ENCODE measurements around the gene RAPGEFL1. TPM values are rescaled to one million over a fixed set of nuclear protein-coding genes. Genes with fewer than 3 reads are reported as not detected.
A peak's percentile ranks its signal among the peaks of the same experiment; 100 is the strongest.

Gene RAPGEFL1
- total RNA-seq = 10 to 100 TPM; 14.2 to 25.1 TPM

DNA sequence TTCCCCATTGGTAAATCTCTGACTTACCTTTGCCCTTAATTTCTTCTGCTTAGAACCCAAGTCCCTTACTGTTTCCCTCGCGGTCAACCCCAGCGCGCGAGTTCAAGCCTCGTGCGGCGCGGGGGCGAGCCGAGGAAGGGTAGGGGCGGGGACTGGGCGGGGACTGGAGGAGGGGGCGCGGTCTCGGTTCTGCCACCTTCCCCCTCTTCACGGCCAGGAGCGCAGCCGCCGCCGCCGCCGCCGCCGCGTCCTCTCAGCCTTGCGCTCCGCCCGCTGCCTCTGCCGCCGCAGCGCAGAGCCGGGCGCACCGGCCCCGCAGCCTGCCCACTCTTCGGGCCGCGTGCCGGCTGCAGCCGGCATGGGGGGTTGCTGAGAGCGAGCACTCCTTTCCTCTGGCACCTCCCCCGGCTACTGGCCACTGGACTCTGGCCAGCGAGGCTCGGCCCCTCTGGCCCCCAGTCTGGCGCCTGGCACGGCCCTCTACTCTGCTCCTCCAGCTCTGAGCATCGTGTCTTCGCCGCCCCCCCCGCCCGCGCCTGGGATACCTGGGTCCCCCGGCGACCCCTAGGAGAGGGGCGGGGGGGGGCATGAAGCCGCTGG is at the start of gene RAPGEFL1:
Gene RAPGEFL1, plus strand, starts transcription at position 196 of the 600 bp plus-strand sequence. Its CDS starts 392 bp downstream, at position 588.
- WGBS = 1% methylated on average over 54 of the region's 57 CpGs
- H3K4me3 ChIP-seq = peak within 1 kb of the TSS; percentile 45 to 50
- intact Hi-C loops (cut with DNase I) = loop anchor here (5.0 kb wide), 1 partner anchor 150 kb away; no protein-coding TSS in a partner anchor
- no peaks in the 10 kb centered on the region for H3K27me3 ChIP-seq (replicated peaks; ENCODE audit: insufficient read depth)
- H3K4me1 ChIP-seq (replicated peaks) = peaks cover 7% of the 10 kb centered on the region
- H3K27ac ChIP-seq = peak within 1 kb of the TSS; percentile 66 to 67
- TF ChIP-seq, protein P1, sequence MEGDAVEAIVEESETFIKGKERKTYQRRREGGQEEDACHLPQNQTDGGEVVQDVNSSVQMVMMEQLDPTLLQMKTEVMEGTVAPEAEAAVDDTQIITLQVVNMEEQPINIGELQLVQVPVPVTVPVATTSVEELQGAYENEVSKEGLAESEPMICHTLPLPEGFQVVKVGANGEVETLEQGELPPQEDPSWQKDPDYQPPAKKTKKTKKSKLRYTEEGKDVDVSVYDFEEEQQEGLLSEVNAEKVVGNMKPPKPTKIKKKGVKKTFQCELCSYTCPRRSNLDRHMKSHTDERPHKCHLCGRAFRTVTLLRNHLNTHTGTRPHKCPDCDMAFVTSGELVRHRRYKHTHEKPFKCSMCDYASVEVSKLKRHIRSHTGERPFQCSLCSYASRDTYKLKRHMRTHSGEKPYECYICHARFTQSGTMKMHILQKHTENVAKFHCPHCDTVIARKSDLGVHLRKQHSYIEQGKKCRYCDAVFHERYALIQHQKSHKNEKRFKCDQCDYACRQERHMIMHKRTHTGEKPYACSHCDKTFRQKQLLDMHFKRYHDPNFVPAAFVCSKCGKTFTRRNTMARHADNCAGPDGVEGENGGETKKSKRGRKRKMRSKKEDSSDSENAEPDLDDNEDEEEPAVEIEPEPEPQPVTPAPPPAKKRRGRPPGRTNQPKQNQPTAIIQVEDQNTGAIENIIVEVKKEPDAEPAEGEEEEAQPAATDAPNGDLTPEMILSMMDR (IDR thresholded peaks at IDR 0.05) = no peak
- peak; percentile 86 for TF ChIP-seq POLR2A (IDR thresholded peaks at IDR 0.05)
- TF ChIP-seq POLR2AphosphoS5 (IDR thresholded peaks at IDR 0.05) = no peak
- DNase-seq (ENCODE audit: low spot score) = peak; percentile 77
- H3K36me3 ChIP-seq = no peaks in the 10 kb centered on the region
- H3K9me3 ChIP-seq = no peaks in the 10 kb centered on the region

DNA sequence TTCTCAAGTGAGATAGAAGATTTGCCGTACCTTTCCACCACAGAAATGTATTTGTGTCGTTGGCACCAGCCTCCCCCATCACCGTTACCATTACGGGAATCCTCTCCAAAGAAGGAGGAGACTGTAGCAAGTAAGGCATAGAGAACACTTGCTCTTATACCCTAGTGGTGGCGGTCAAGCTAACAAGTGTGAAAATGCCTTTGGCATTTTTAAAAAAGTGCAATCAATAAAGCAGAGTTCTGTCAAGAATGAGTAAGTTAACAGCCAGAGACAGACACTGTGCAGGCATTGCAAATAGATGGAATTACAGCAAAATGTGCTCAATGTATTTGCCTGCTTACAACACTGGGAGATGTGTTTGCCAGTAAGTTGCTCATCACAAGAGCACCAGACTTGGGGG is 47.8 kb upstream of the RAPGEFL1 start:
- H3K36me3 ChIP-seq = peaks cover 12 to 13% of the 10 kb centered on the region in 2 donors
- intact Hi-C loops (cut with DNase I) = no loop called here
- WGBS = 72% methylated on average over 5 of the region's 5 CpGs

DNA sequence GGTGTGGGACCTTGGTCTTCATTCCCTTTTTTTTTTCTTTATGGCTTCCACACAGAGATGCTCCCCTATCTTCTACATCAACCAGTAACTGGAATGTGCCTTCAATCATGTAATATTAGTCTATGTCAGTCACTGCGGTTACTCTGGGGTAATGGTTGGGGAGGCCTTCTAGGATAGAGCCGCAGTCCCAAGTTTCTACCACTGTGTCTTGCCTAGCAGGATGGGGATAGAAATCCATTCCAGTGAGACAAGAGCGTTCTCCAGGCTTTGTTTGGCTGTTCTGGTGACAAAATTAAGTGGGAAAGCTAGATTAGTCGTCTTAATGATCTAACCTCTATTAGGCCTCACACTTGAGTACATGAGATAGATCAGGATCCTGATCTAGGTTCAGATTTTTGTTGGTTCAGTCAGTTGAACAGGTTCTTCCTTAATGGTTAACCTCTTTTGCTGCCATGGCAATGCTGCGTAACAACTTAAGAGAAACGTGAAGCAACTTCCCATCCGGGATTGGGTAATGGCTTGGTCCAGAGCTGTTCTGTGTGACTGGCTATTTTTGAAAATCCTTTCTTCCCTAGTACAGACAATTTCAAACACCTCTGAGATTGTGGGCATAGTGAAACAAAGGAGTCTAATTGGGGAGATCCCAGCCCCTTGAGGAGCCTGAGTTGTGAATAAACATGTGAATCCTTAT is 46.8 kb upstream of the RAPGEFL1 start:
- no peaks in the 10 kb centered on the region for H3K9me3 ChIP-seq
- peaks cover 12 to 15% of the 10 kb centered on the region in 2 donors for H3K36me3 ChIP-seq
- intact Hi-C loops (cut with DNase I) = no loop called here
- no peaks in the 10 kb centered on the region for H3K4me1 ChIP-seq (replicated peaks)
- H3K27me3 ChIP-seq (replicated peaks; ENCODE audit: insufficient read depth) = no peaks in the 10 kb centered on the region
- H3K4me3 ChIP-seq = no peak overlapping the region
- DNase-seq (ENCODE audit: low spot score) = no peak
- peak overlapping the region in 1 of 2 donors; percentile 35 for H3K27ac ChIP-seq
- 78% methylated on average over 7 of the region's 7 CpGs for WGBS
- TF ChIP-seq POLR2A (IDR thresholded peaks at IDR 0.05) = no peak

More for the DNA sequence above, 47.8 kb upstream of the RAPGEFL1 start:
- Histone ChIP-seq H3K4me1 (replicated peaks) (no peaks in the 10 kb centered on the region), H3K9me3 (no peaks in the 10 kb centered on the region), H3K4me3 (no peak overlapping the region), H3K27me3 (replicated peaks; ENCODE audit: insufficient read depth) (no peaks in the 10 kb centered on the region), H3K27ac (no peak overlapping the region)
- TF ChIP-seq, protein P1 (IDR thresholded peaks at IDR 0.05) = no peak
- no peak for TF ChIP-seq POLR2AphosphoS5 (IDR thresholded peaks at IDR 0.05)
- no peak for TF ChIP-seq POLR2A (IDR thresholded peaks at IDR 0.05)
- DNase-seq (ENCODE audit: low spot score) = no peak

DNA sequence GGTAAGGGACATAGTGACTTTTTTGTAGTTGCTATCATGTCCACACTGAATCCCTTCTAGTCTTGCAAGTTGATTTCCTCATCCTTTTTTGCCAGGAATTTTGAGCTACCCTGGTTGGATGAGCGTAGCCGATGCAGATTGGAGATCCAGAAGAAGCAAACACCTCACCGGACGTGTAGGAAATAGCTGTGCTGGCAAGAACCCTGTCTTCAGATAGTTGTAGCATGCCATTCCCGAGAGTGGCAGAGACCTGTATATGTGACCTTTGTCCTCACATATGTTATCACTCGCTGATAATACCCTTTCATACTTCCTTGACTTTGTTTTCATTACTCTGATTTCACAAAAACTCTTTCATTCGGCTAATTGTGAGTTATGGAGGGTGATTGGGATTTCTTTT is 43.1 kb upstream of the RAPGEFL1 start:
- Histone ChIP-seq H3K36me3 (peaks cover 12 to 14% of the 10 kb centered on the region in 2 donors), H3K4me3 (no peak overlapping the region), H3K27ac (peak overlapping the region in 1 of 2 donors; percentile 40), H3K27me3 (replicated peaks; ENCODE audit: insufficient read depth) (no peaks in the 10 kb centered on the region), H3K4me1 (replicated peaks) (no peaks in the 10 kb centered on the region), H3K9me3 (no peaks in the 10 kb centered on the region)
- WGBS = 67% methylated on average over 7 of the region's 7 CpGs
- DNase-seq (ENCODE audit: low spot score) = no peak
- intact Hi-C loops (cut with DNase I) = no loop called here
- TF ChIP-seq POLR2AphosphoS5 (IDR thresholded peaks at IDR 0.05) (no peak), POLR2A (IDR thresholded peaks at IDR 0.05) (no peak)
- TF ChIP-seq, protein P1 (IDR thresholded peaks at IDR 0.05) = no peak

DNA sequence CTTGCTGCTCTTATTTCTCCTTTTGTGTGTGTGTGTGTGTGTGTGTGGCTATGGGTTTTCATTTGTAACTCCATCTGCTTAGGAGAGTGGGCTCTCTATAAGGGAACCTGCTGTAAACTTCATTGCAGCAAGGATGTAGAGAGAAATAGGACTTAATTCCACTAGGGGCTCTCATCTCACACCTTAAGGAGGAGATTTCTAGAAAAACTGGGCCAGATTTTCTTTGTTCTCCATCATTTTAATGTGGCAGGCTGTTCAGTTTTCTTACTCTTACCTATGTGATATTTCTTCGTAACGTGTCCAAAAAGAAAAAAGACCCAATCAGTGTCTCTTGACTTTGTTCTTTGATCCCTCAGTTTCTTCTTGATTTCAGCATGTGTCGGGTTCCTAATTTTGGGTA is 41.5 kb upstream of the RAPGEFL1 start:
- Histone ChIP-seq H3K4me1 (replicated peaks) (no peaks in the 10 kb centered on the region), H3K36me3 (peaks cover 7 to 8% of the 10 kb centered on the region in 2 donors), H3K27ac (peak overlapping the region in 1 of 2 donors; percentile 5), H3K4me3 (no peak overlapping the region), H3K9me3 (no peaks in the 10 kb centered on the region), H3K27me3 (replicated peaks; ENCODE audit: insufficient read depth) (no peaks in the 10 kb centered on the region)
- TF ChIP-seq, protein P1 (IDR thresholded peaks at IDR 0.05) = no peak
- no peak for TF ChIP-seq POLR2AphosphoS5 (IDR thresholded peaks at IDR 0.05)
- no peak for TF ChIP-seq POLR2A (IDR thresholded peaks at IDR 0.05)
- WGBS = 85% methylated on average over 3 of the region's 3 CpGs
- intact Hi-C loops (cut with DNase I) = no loop called here
- no peak for DNase-seq (ENCODE audit: low spot score)
